ENCODE results near the gene TAF3. TPM values are rescaled to one million over a fixed set of nuclear protein-coding genes. Genes with fewer than 3 reads are reported as not detected.
A peak's percentile ranks its signal among the peaks of the same experiment; 100 is the strongest.

The TAF3 gene
- polyA plus RNA-seq, 3 donors: 1.6 to 3.9 (median 3.4) TPM

GRCh38 chr10:7967035-7967434 is 148.7 kb downstream of the TAF3 start:
- Histone ChIP-seq H3K4me1 (ENCODE audit: control insufficient read depth in 1 of 2, insufficient read depth in 2 of 2, low read length in 2 of 2) (no peaks in the 10 kb centered on the region), H4K20me1 (ENCODE audit: insufficient read depth, low read length) (peaks cover 5% of the 10 kb centered on the region), H3K79me2 (ENCODE audit: insufficient read depth, low read length) (no peaks in the 10 kb centered on the region), H3K9me3 (replicated peaks in 1 of 2; ENCODE audit: control insufficient read depth in 1 of 2, insufficient read depth in 1 of 2, low read length in 2 of 2) (no peaks in the 10 kb centered on the region), H3K9ac (ENCODE audit: insufficient read depth, low read length, poor library complexity, severe bottlenecking) (no peak overlapping the region), H3K4me2 (replicated peaks; ENCODE audit: extremely low read depth, low read length, poor library complexity, severe bottlenecking) (no peak overlapping the region), H3K4me3 (replicated peaks in 1 of 3; ENCODE audit: low read depth in 2 of 3, low read length in 3 of 3) (no peak overlapping the region), H3K27ac (ENCODE audit: low read depth in 1 of 2, low read length in 2 of 2) (no peak overlapping the region), H2AFZ (ENCODE audit: insufficient read depth, low read depth, low read length, poor library complexity, severe bottlenecking) (no peak overlapping the region), H3K36me3 (replicated peaks in 1 of 2; ENCODE audit: control insufficient read depth in 1 of 2, insufficient read depth in 2 of 2, low read length in 2 of 2) (peaks cover 12 to 37% of the 10 kb centered on the region in 2 donors), H3K27me3 (ENCODE audit: control insufficient read depth in 2 of 2, insufficient read depth in 2 of 2, low read length in 2 of 2) (no peaks in the 10 kb centered on the region)
- peaks cover 14% of the 10 kb centered on the region for H3K4me1 Mint-ChIP-seq
- H3K9me3 Mint-ChIP-seq: no peaks in the 10 kb centered on the region
- TF ChIP-seq, protein P1, sequence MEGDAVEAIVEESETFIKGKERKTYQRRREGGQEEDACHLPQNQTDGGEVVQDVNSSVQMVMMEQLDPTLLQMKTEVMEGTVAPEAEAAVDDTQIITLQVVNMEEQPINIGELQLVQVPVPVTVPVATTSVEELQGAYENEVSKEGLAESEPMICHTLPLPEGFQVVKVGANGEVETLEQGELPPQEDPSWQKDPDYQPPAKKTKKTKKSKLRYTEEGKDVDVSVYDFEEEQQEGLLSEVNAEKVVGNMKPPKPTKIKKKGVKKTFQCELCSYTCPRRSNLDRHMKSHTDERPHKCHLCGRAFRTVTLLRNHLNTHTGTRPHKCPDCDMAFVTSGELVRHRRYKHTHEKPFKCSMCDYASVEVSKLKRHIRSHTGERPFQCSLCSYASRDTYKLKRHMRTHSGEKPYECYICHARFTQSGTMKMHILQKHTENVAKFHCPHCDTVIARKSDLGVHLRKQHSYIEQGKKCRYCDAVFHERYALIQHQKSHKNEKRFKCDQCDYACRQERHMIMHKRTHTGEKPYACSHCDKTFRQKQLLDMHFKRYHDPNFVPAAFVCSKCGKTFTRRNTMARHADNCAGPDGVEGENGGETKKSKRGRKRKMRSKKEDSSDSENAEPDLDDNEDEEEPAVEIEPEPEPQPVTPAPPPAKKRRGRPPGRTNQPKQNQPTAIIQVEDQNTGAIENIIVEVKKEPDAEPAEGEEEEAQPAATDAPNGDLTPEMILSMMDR (IDR thresholded peaks at IDR 0.05): no peak
- intact Hi-C loops (cut with micrococcal nuclease): no loop called here
- no peaks in the 10 kb centered on the region for H3K27me3 Mint-ChIP-seq (ENCODE audit: low read depth in 3 of 3)
- no peak for DNase-seq
- no peak overlapping the region for H3K4me3 Mint-ChIP-seq
- 100% methylated on average over 1 of the region's 2 CpGs for WGBS (ENCODE audit: insufficient coverage)
- peaks cover 31 to 37% of the 10 kb centered on the region in 2 donors for H3K36me3 Mint-ChIP-seq
- H3K27ac Mint-ChIP-seq: no peak overlapping the region

DNA sequence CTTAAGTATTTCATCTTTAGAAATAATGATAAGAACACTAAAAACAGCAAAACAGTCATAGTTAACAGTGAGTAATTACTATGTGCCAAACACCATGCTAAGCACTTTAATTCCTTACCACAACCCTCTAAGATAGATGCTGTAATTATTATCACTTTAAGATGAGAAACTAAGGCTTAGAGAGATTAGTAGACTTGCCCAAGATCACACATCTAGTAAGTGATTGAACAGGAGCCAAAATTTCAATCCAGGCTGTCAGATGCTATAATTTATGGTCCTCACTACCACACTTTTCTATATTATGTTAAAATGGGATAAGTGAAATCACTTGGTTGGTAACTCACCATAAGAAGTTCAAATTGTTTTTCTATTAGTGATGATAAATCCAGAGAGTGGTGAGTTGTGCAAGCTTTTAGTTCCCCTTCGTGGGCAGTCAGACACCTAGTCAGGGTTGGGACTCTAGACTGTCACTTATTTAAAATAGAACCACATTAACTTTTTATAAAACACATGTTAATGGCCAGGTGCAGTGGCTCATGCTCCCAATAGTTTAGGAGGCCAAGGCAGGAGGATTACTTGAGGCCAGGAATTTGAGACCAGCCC is 150.3 kb downstream of the TAF3 start:
- no peak overlapping the region for H3K4me3 ChIP-seq (replicated peaks in 1 of 3; ENCODE audit: low read depth in 2 of 3, low read length in 3 of 3)
- no peak overlapping the region for H3K4me2 ChIP-seq (replicated peaks; ENCODE audit: extremely low read depth, low read length, poor library complexity, severe bottlenecking)
- intact Hi-C loops (cut with micrococcal nuclease): no loop called here
- WGBS (ENCODE audit: insufficient coverage): no CpG with 5 or more reads among the region's 1 CpG
- H4K20me1 ChIP-seq (ENCODE audit: insufficient read depth, low read length): peaks cover 5% of the 10 kb centered on the region
- TF ChIP-seq, protein P1 (IDR thresholded peaks at IDR 0.05): no peak
- Mint-ChIP-seq H3K27ac (peak overlapping the region in 2 of 7 donors; percentile 54 to 58), H3K36me3 (peaks cover 37% of the 10 kb centered on the region in 2 donors), H3K4me1 (peaks cover 14% of the 10 kb centered on the region), H3K27me3 (ENCODE audit: low read depth in 3 of 3) (no peaks in the 10 kb centered on the region), H3K9me3 (no peaks in the 10 kb centered on the region), H3K4me3 (no peak overlapping the region)
- no peaks in the 10 kb centered on the region for H3K9me3 ChIP-seq (replicated peaks in 1 of 2; ENCODE audit: control insufficient read depth in 1 of 2, insufficient read depth in 1 of 2, low read length in 2 of 2)
- peaks cover 12 to 37% of the 10 kb centered on the region in 2 donors for H3K36me3 ChIP-seq (replicated peaks in 1 of 2; ENCODE audit: control insufficient read depth in 1 of 2, insufficient read depth in 2 of 2, low read length in 2 of 2)
- no peak overlapping the region for H3K9ac ChIP-seq (ENCODE audit: insufficient read depth, low read length, poor library complexity, severe bottlenecking)
- peak overlapping the region in 1 of 2 donors; percentile 14 for H3K27ac ChIP-seq (ENCODE audit: low read depth in 1 of 2, low read length in 2 of 2)
- no peaks in the 10 kb centered on the region for H3K79me2 ChIP-seq (ENCODE audit: insufficient read depth, low read length)
- DNase-seq: peak in 2 of 3 donors; percentile 5 to 28
- no peak overlapping the region for H2AFZ ChIP-seq (ENCODE audit: insufficient read depth, low read depth, low read length, poor library complexity, severe bottlenecking)
- no peaks in the 10 kb centered on the region for H3K4me1 ChIP-seq (ENCODE audit: control insufficient read depth in 1 of 2, insufficient read depth in 2 of 2, low read length in 2 of 2)
- no peaks in the 10 kb centered on the region for H3K27me3 ChIP-seq (ENCODE audit: control insufficient read depth in 2 of 2, insufficient read depth in 2 of 2, low read length in 2 of 2)
